Naive B cell (primary cell): ENCODE data around the gene CFAP157. TPM values are rescaled to one million over a fixed set of nuclear protein-coding genes. Genes with fewer than 3 reads are reported as not detected.

Experiments used
- ATAC-seq, 2 donors: fragments of 150-1000 bp; cut with Tn5 transposase; 2 replicates each; pipeline ENCODE4 v1.10.0; 2021; ENCODE audit warnings: low read depth in 2 of 2, mild to moderate bottlenecking in 2 of 2, moderate library complexity in 2 of 2
- DNase-seq: peaks from one replicate; pipeline ENCODE4 v3.0.0; 2022
- H3K27ac Mint-ChIP-seq, 6 donors: one replicate each; pipeline ENCODE4 v1.8.0; 2020 to 2022; ENCODE audit warnings: mild to moderate bottlenecking in 6 of 6, mixed read lengths in 6 of 6, moderate library complexity in 5 of 6, inconsistent platforms in 2 of 6
- H3K27me3 Mint-ChIP-seq, 3 donors: one replicate each; pipeline ENCODE4 v1.8.0; 2021 to 2022; ENCODE audit warnings: mixed read lengths in 3 of 3, mild to moderate bottlenecking in 1 of 3
- H3K36me3 Mint-ChIP-seq, 2 donors: one replicate each; pipeline ENCODE4 v1.8.0; 2020 to 2022; ENCODE audit warnings: mixed read lengths in 2 of 2, inconsistent platforms in 1 of 2, mild to moderate bottlenecking in 1 of 2
- H3K4me1 Mint-ChIP-seq, 3 donors: one replicate each; pipeline ENCODE4 v1.8.0; 2020 to 2022; ENCODE audit warnings: mixed read lengths in 3 of 3, inconsistent platforms in 1 of 3, mild to moderate bottlenecking in 1 of 3, moderate library complexity in 1 of 3
- H3K4me3 Mint-ChIP-seq, 8 donors: one replicate each; pipeline ENCODE4 v1.8.0; 2020 to 2022; ENCODE audit warnings: mild to moderate bottlenecking in 8 of 8, mixed read lengths in 8 of 8, moderate library complexity in 8 of 8, inconsistent platforms in 2 of 8
- H3K9me3 Mint-ChIP-seq, 7 donors: one replicate each; pipeline ENCODE4 v1.8.0; 2020 to 2022; ENCODE audit warnings: mixed read lengths in 7 of 7, mild to moderate bottlenecking in 5 of 7, inconsistent platforms in 2 of 7, moderate library complexity in 1 of 7
- polyA plus RNA-seq, 6 donors: library from polyadenylated mRNA; unstranded; fragments of 300-500 nt; fragmentation: Illumina TruSeq; gene quantifications; one replicate each; pipeline ENCODE4 v1.2.3, GENCODE V29; 2021; ENCODE audit warnings: low read depth in 6 of 6

The CFAP157 gene
- polyA plus RNA-seq, 6 donors from 2014 or later = 0.13 to 0.46 (median 0.40) TPM; not detected in 3

- H3K4me3 Mint-ChIP-seq = peak overlapping the region; percentile 66 to 91 (median 84)
- no peak for DNase-seq
- peaks cover 16 to 34% (median 21%) of the 10 kb centered on the region in 3 donors for H3K4me1 Mint-ChIP-seq
- no peaks in the 10 kb centered on the region for H3K36me3 Mint-ChIP-seq
- H3K27ac Mint-ChIP-seq = peak overlapping the region in 3 of 6 donors; percentile 59 to 76 (median 60)
- ATAC-seq = no peak
- no peaks in the 10 kb centered on the region for H3K9me3 Mint-ChIP-seq
- H3K27me3 Mint-ChIP-seq = no peaks in the 10 kb centered on the region
These were observed 7.4 kb downstream of the CFAP157 start for GRCh38 chr9:127714020-127714750.

GRCh38 chr9:127714951-127715469 lies 8.2 kb downstream of the CFAP157 start:
- H3K27ac Mint-ChIP-seq = peak overlapping the region; percentile 89 to 99 (median 96)
- ATAC-seq (peak; percentile 13 to 15), DNase-seq (no peak)
- H3K36me3 Mint-ChIP-seq = no peaks in the 10 kb centered on the region
- H3K9me3 Mint-ChIP-seq = no peaks in the 10 kb centered on the region
- no peaks in the 10 kb centered on the region for H3K27me3 Mint-ChIP-seq
- peak overlapping the region; percentile 88 to 100 (median 98) for H3K4me3 Mint-ChIP-seq
- H3K4me1 Mint-ChIP-seq = peaks cover 21 to 37% (median 24%) of the 10 kb centered on the region in 3 donors

- no peaks in the 10 kb centered on the region for H3K36me3 Mint-ChIP-seq
- peak; percentile 97 for DNase-seq
These were observed 8.9 kb downstream of the CFAP157 start, which contains the start of the genes PTRH1 and TTC16 for GRCh38 chr9:127715470-127716337. Gene PTRH1, minus strand, starts transcription at chr9:127715663. Its CDS starts 24 bp downstream, at chr9:127715639. Gene TTC16, plus strand, starts transcription at chr9:127716079. Its CDS starts 67 bp downstream, at chr9:127716146.

GRCh38 chr9:127716412-127716811 lies 9.6 kb downstream of the CFAP157 start:
- peak overlapping the region; percentile 66 to 100 (median 96) for H3K4me3 Mint-ChIP-seq
- no peaks in the 10 kb centered on the region for H3K36me3 Mint-ChIP-seq
- DNase-seq (no peak), ATAC-seq (no peak)
- no peaks in the 10 kb centered on the region for H3K9me3 Mint-ChIP-seq
- H3K27me3 Mint-ChIP-seq = no peaks in the 10 kb centered on the region
- peaks cover 20 to 28% (median 23%) of the 10 kb centered on the region in 3 donors for H3K4me1 Mint-ChIP-seq
- H3K27ac Mint-ChIP-seq = peak overlapping the region in 4 of 6 donors; percentile 89 to 97 (median 95)

More at GRCh38 chr9:127715470-127716337, 8.9 kb downstream of the CFAP157 start, which contains the start of the genes PTRH1 and TTC16:
- Mint-ChIP-seq H3K9me3 (no peaks in the 10 kb centered on the region), H3K4me1 (peaks cover 23 to 35% (median 28%) of the 10 kb centered on the region in 3 donors), H3K4me3 (peak within 1 kb of the TSS; percentile 88 to 100 (median 98)), H3K27ac (peak within 1 kb of the TSS; percentile 89 to 99 (median 96)), H3K27me3 (no peaks in the 10 kb centered on the region)
- peak; percentile 95 to 96 for ATAC-seq

- peak overlapping the region in 2 of 6 donors; percentile 51 to 84 for H3K27ac Mint-ChIP-seq
- H3K27me3 Mint-ChIP-seq = no peaks in the 10 kb centered on the region
- no peaks in the 10 kb centered on the region for H3K36me3 Mint-ChIP-seq
- H3K4me1 Mint-ChIP-seq = peaks cover 20 to 27% (median 21%) of the 10 kb centered on the region in 3 donors
- H3K4me3 Mint-ChIP-seq = peak overlapping the region in 3 of 8 donors; percentile 47 to 62 (median 49)
- no peak for DNase-seq
- H3K9me3 Mint-ChIP-seq = no peaks in the 10 kb centered on the region
- ATAC-seq = no peak
These were observed 11.0 kb downstream of the CFAP157 start for GRCh38 chr9:127717766-127718165.

- ATAC-seq (no peak), DNase-seq (no peak)
- Mint-ChIP-seq H3K27ac (peak overlapping the region in 1 of 6 donors; percentile 88), H3K4me1 (peaks cover 16 to 19% (median 17%) of the 10 kb centered on the region in 3 donors), H3K36me3 (no peaks in the 10 kb centered on the region), H3K4me3 (peak overlapping the region in 1 of 8 donors; percentile 36), H3K9me3 (no peaks in the 10 kb centered on the region), H3K27me3 (peaks cover 0 to 9% (median 0%) of the 10 kb centered on the region in 3 donors)
These were observed 13.5 kb downstream of the CFAP157 start for GRCh38 chr9:127720031-127720864.

GRCh38 chr9:127720865-127721227 lies 14.1 kb downstream of the CFAP157 start:
- H3K9me3 Mint-ChIP-seq = no peaks in the 10 kb centered on the region
- H3K27me3 Mint-ChIP-seq = peaks cover 0 to 9% (median 0%) of the 10 kb centered on the region in 3 donors
- H3K4me1 Mint-ChIP-seq = peaks cover 10 to 14% (median 12%) of the 10 kb centered on the region in 3 donors
- DNase-seq (no peak), ATAC-seq (no peak)
- peak overlapping the region in 1 of 8 donors; percentile 76 for H3K4me3 Mint-ChIP-seq
- no peaks in the 10 kb centered on the region for H3K36me3 Mint-ChIP-seq
- no peak overlapping the region for H3K27ac Mint-ChIP-seq

GRCh38 chr9:127721391-127721821 lies 14.6 kb downstream of the CFAP157 start:
- Mint-ChIP-seq H3K27ac (no peak overlapping the region), H3K4me1 (peaks cover 6 to 10% (median 7%) of the 10 kb centered on the region in 3 donors), H3K36me3 (no peaks in the 10 kb centered on the region), H3K9me3 (no peaks in the 10 kb centered on the region), H3K4me3 (no peak overlapping the region), H3K27me3 (peaks cover 0 to 9% (median 0%) of the 10 kb centered on the region in 3 donors)
- DNase-seq = no peak
- ATAC-seq = no peak

GRCh38 chr9:127722055-127722745 lies 15.4 kb downstream of the CFAP157 start:
- Mint-ChIP-seq H3K36me3 (no peaks in the 10 kb centered on the region), H3K27me3 (peaks cover 0 to 9% (median 0%) of the 10 kb centered on the region in 3 donors), H3K4me1 (peaks cover 5 to 10% (median 6%) of the 10 kb centered on the region in 3 donors), H3K4me3 (no peak overlapping the region), H3K27ac (no peak overlapping the region), H3K9me3 (no peaks in the 10 kb centered on the region)
- ATAC-seq = no peak
- no peak for DNase-seq

- ATAC-seq (no peak), DNase-seq (no peak)
- H3K4me1 Mint-ChIP-seq = peaks cover 5 to 10% (median 6%) of the 10 kb centered on the region in 3 donors
- no peaks in the 10 kb centered on the region for H3K36me3 Mint-ChIP-seq
- H3K27ac Mint-ChIP-seq = no peak overlapping the region
- H3K4me3 Mint-ChIP-seq = no peak overlapping the region
- H3K9me3 Mint-ChIP-seq = no peaks in the 10 kb centered on the region
- peaks cover 0 to 9% (median 0%) of the 10 kb centered on the region in 3 donors for H3K27me3 Mint-ChIP-seq
These were observed 16.2 kb downstream of the CFAP157 start for GRCh38 chr9:127723013-127723412.

- peaks cover 5 to 10% (median 6%) of the 10 kb centered on the region in 3 donors for H3K4me1 Mint-ChIP-seq
- no peak for DNase-seq
- H3K27ac Mint-ChIP-seq = no peak overlapping the region
- H3K36me3 Mint-ChIP-seq = no peaks in the 10 kb centered on the region
- ATAC-seq = no peak
- H3K27me3 Mint-ChIP-seq = peaks cover 0 to 9% (median 0%) of the 10 kb centered on the region in 3 donors
- H3K4me3 Mint-ChIP-seq = no peak overlapping the region
- H3K9me3 Mint-ChIP-seq = no peaks in the 10 kb centered on the region
These were observed 16.7 kb downstream of the CFAP157 start for GRCh38 chr9:127723444-127723843.

GRCh38 chr9:127724012-127724411 lies 17.2 kb downstream of the CFAP157 start:
- Mint-ChIP-seq H3K27ac (no peak overlapping the region), H3K4me3 (no peak overlapping the region), H3K4me1 (peaks cover 5 to 10% (median 6%) of the 10 kb centered on the region in 3 donors), H3K36me3 (no peaks in the 10 kb centered on the region), H3K9me3 (no peaks in the 10 kb centered on the region), H3K27me3 (peaks cover 0 to 9% (median 0%) of the 10 kb centered on the region in 3 donors)
- no peak for ATAC-seq
- no peak for DNase-seq
